HepG2 (cell line): Measurements from ENCODE around the gene NAA15. TPM values are rescaled to one million over a fixed set of nuclear protein-coding genes. Genes with fewer than 3 reads are reported as not detected.

Experiments used
- ATAC-seq: fragments of 200-7000 bp; cut with Tn5 transposase; 3 replicates; pipeline ENCODE4 v1.9.1; 2020; ENCODE audit warnings: mild to moderate bottlenecking, moderate library complexity
- BruUV-seq: library from RNA; stranded (reverse); fragments of 400-500 nt; replicated peaks from 2 replicates; lab custom pipeline; 2021; lab: Mats Ljungman, UMichigan
- CTCF ChIA-PET: fragments of 300-600 bp; formaldehyde crosslinking; extraction: SDS; loops from one replicate; lab custom pipeline; 2021; ENCODE audit warnings: low total read pairs, inconsistent platforms, low intra/inter-chr PET ratio; lab: Yijun Ruan, JAX
- POLR2A ChIA-PET: fragments of 350-600 bp; sonication (Branson Sonifier 250); formaldehyde crosslinking; loops from one replicate; lab custom pipeline; 2020; ENCODE audit warnings: antibody characterized with exemption, inconsistent platforms; lab: Yijun Ruan, JAX
- DNase-seq: peaks from one replicate; pipeline ENCODE4 v3.0.0-alpha.2; 2015; ENCODE audit warnings: low spot score
- FAIRE-seq: peaks from 3 replicates; lab custom pipeline; 2011; peaks lifted over from hg19 to GRCh38; lab: Jason Lieb, UNC
- H2AFZ ChIP-seq: one replicate; pipeline ENCODE4 v1.6.1; 2011; ENCODE audit warnings: low read length, inconsistent platforms
- H3K27ac ChIP-seq: fragments of 300-600 bp; 3 replicates; pipeline ENCODE4 v1.8.0; 2011; ENCODE audit warnings: mixed run types, mild to moderate bottlenecking, mixed read lengths, low read length, inconsistent platforms; ENCODE audit not compliant: insufficient read depth; ENCODE audit errors: extremely low read length
- H3K27me3 ChIP-seq, 2 experiments: fragments of 200-600 bp in 1 of 2; 2 replicates in 1 of 2; 3 replicates in 1 of 2; pipeline versions ENCODE4 v1.6.0 to v1.8.0; 2011; ENCODE audit warnings: low read length in 2 of 2, mild to moderate bottlenecking in 2 of 2, moderate library complexity in 2 of 2, inconsistent platforms in 1 of 2; ENCODE audit not compliant: insufficient read depth in 2 of 2, control insufficient read depth in 1 of 2
- H3K36me3 ChIP-seq, 2 experiments: fragments of 200-600 bp in 1 of 2; replicated peaks in 1 of 2; 2 replicates in 1 of 2; 3 replicates in 1 of 2; pipeline versions ENCODE4 v1.5.1 to v1.8.0; 2011; ENCODE audit warnings: low read length in 2 of 2, inconsistent platforms in 1 of 2; ENCODE audit not compliant: insufficient read depth in 2 of 2, control insufficient read depth in 1 of 2
- H3K4me1 ChIP-seq: 2 replicates; pipeline ENCODE4 v1.5.1; 2012; ENCODE audit warnings: low read length, inconsistent platforms; ENCODE audit not compliant: insufficient read depth
- H3K4me2 ChIP-seq: 2 replicates; pipeline ENCODE4 v1.6.0; 2011; ENCODE audit warnings: low read depth, low read length, inconsistent platforms
- H3K4me3 ChIP-seq, 3 experiments: fragments of 200-600 bp in 1 of 3; sonication (generic), shearing (Covaris generic) in 1 of 3; replicated peaks in 1 of 3; 2 replicates each; pipeline ENCODE4 v1.5.1; 2011 to 2016; ENCODE audit warnings: low read length in 3 of 3, inconsistent platforms in 2 of 3, low read depth in 2 of 3, mild to moderate bottlenecking in 2 of 3, control low read depth in 1 of 3, mixed read lengths in 1 of 3; ENCODE audit not compliant: insufficient read depth in 1 of 3
- H3K79me2 ChIP-seq: one replicate; pipeline ENCODE4 v1.6.1; 2011; ENCODE audit warnings: low read length, inconsistent platforms; ENCODE audit not compliant: insufficient read depth
- H3K9ac ChIP-seq: 2 replicates; pipeline ENCODE4 v1.6.0; 2011; ENCODE audit warnings: mild to moderate bottlenecking, low read depth, low read length, inconsistent platforms; ENCODE audit not compliant: insufficient read depth
- H3K9me3 ChIP-seq: 2 replicates; pipeline ENCODE4 v1.5.1; 2012; ENCODE audit warnings: mild to moderate bottlenecking, low read length
- H4K20me1 ChIP-seq: 2 replicates; pipeline ENCODE4 v1.6.0; 2011; ENCODE audit warnings: inconsistent platforms, mild to moderate bottlenecking, low read length, moderate library complexity; ENCODE audit not compliant: insufficient read depth
- BRCA1 ChIP-seq: sonication (generic); formaldehyde crosslinking; IDR thresholded peaks from 2 replicates; pipeline ENCODE4 v1.4.0; 2020; ENCODE audit warnings: missing genetic modification reagents
- MAFF ChIP-seq: IDR thresholded peaks from 2 replicates; pipeline ENCODE4 v1.6.1; 2011; ENCODE audit warnings: low read depth, low read length, improper control_type of control experiment
- MAFK ChIP-seq, 2 experiments: IDR thresholded peaks in 1 of 2; conservative IDR thresholded peaks in 1 of 2; 2 replicates each; pipeline ENCODE4 v1.6.1; 2011; ENCODE audit warnings: improper control_type of control experiment in 2 of 2, low read length in 2 of 2
- RFX1 ChIP-seq: fragments of 450-650 bp; IDR thresholded peaks from 2 replicates; pipeline ENCODE4 v1.6.1; 2017
- SIX4 ChIP-seq: sonication (generic); formaldehyde crosslinking; IDR thresholded peaks from 2 replicates; pipeline ENCODE4 v1.4.0; 2020; ENCODE audit warnings: missing genetic modification reagents
- ZNF121 ChIP-seq: sonication (generic); formaldehyde crosslinking; IDR thresholded peaks from 2 replicates; pipeline ENCODE4 v1.5.0; 2020; ENCODE audit warnings: mild to moderate bottlenecking, missing genetic modification reagents
- WGBS: methylation state at CpG from one replicate; pipeline ENCODE4 v1.1.6; 2017; ENCODE audit warnings: low lambda C conversion rate; 5-methylcytosine and 5-hydroxymethylcytosine counted together
- in situ Hi-C: cut with HindIII; loops from 2 replicates; pipeline ENCODE4 v1.10.0; 2017; ENCODE audit warnings: low pct_unique_long_range_greater_than_20kb; ENCODE audit not compliant: extremely low pct_ligation_motif_present
- intact Hi-C: fragments of 100-400 bp; cut with micrococcal nuclease; formaldehyde crosslinking; loops from one replicate; pipeline ENCODE4 v1.10.0; 2022; ENCODE audit not compliant: unreplicated experiment
- polyA plus RNA-seq, 8 experiments: library from polyadenylated mRNA; depleted of rRNA in 3 of 8; stranded (reverse) in 7 of 8; unstranded in 1 of 8; fragments of >200 nt; fragmentation: Illumina TruSeq in 4 of 8; extraction: Trizol in 4 of 8; gene quantifications; 2 replicates each; pipeline versions ENCODE4 v1.2.1 to v1.2.3, GENCODE V29; 2011 to 2016; ENCODE audit warnings: low read depth in 4 of 8, missing spikeins in 1 of 8, mixed read lengths in 1 of 8; ENCODE audit not compliant: insufficient read depth in 1 of 8
- total RNA-seq, 5 experiments: library from RNA; depleted of rRNA; stranded (reverse); fragments of >200 nt; fragmentation: Illumina TruSeq; extraction: Trizol; gene quantifications; 2 replicates each; pipeline ENCODE4 v1.2.3, GENCODE V29; 2016; ENCODE audit warnings: low read depth in 1 of 5
- TF ChIP-seq, protein P1 (sequence below): sonication (generic); formaldehyde crosslinking; IDR thresholded peaks from 2 replicates; pipeline ENCODE4 v1.4.0; 2020; ENCODE audit warnings: mild to moderate bottlenecking, missing genetic modification reagents
- TF ChIP-seq, protein P2 (sequence below): sonication (generic); formaldehyde crosslinking; IDR thresholded peaks from 2 replicates; pipeline ENCODE4 v1.4.0; 2020; ENCODE audit warnings: missing genetic modification reagents, borderline replicate concordance

Gene NAA15
- total and polyA plus RNA-seq, 2 of the 13 experiments (the other 11 are each of a cell fraction or from before 2014, with no cell fraction given), result 6.2 to 50.2 TPM

- no peak overlapping the region for H3K4me2 ChIP-seq
- CTCF ChIA-PET, result interaction anchor here (1.5 kb wide), 1 partner anchor 67 kb away, joined by 5 read pairs; no protein-coding TSS in a partner anchor
- FAIRE-seq (no peak), DNase-seq (peak; percentile 13), ATAC-seq (no peak)
- POLR2A ChIA-PET, result interaction anchor here (1.4 to 3.4 kb wide), 2 partner anchors 120 to 266 kb away, joined by 6 to 22 read pairs; partner anchors contain the start of gene ELF2
- intact Hi-C loops (loop anchor here (5.0 kb wide), 1 partner anchor 265 kb away; no protein-coding TSS in a partner anchor), in situ Hi-C loops (loop anchor here (5.0 kb wide), 2 partner anchors 65 to 115 kb away; no protein-coding TSS in a partner anchor)
- no peaks in the 10 kb centered on the region for H3K9me3 ChIP-seq
- peaks cover 54% of the 10 kb centered on the region for H3K4me1 ChIP-seq
- no peak overlapping the region for H2AFZ ChIP-seq
- H4K20me1 ChIP-seq, result peaks cover 1% of the 10 kb centered on the region; the same call in 1 of the 2 replicates
- H3K27me3 ChIP-seq, result no peaks in the 10 kb centered on the region; a peak in 1 of 5 replicates
- WGBS, result 70% methylated on average over 2 of the region's 2 CpGs
- peaks cover 0 to 8% of the 10 kb centered on the region in 2 experiments; a peak in 2 of 5 replicates for H3K36me3 ChIP-seq
- BruUV-seq, result no TSS peak
- no peak overlapping the region for H3K27ac ChIP-seq
- TF ChIP-seq MAFF (peak; percentile 96), SIX4 (CRISPR knock-in tag) (no peak), ZNF121 (CRISPR knock-in tag) (no peak), MAFK (conservative IDR thresholded peaks at IDR 0.05 in 1 of 2, IDR thresholded peaks at IDR 0.05 in 1 of 2; ENCODE audit: low read length in 2 of 2) (peak; percentile 94 to 96), BRCA1 (CRISPR knock-in tag) (no peak), RFX1 (no peak)
- TF ChIP-seq, protein P1, sequence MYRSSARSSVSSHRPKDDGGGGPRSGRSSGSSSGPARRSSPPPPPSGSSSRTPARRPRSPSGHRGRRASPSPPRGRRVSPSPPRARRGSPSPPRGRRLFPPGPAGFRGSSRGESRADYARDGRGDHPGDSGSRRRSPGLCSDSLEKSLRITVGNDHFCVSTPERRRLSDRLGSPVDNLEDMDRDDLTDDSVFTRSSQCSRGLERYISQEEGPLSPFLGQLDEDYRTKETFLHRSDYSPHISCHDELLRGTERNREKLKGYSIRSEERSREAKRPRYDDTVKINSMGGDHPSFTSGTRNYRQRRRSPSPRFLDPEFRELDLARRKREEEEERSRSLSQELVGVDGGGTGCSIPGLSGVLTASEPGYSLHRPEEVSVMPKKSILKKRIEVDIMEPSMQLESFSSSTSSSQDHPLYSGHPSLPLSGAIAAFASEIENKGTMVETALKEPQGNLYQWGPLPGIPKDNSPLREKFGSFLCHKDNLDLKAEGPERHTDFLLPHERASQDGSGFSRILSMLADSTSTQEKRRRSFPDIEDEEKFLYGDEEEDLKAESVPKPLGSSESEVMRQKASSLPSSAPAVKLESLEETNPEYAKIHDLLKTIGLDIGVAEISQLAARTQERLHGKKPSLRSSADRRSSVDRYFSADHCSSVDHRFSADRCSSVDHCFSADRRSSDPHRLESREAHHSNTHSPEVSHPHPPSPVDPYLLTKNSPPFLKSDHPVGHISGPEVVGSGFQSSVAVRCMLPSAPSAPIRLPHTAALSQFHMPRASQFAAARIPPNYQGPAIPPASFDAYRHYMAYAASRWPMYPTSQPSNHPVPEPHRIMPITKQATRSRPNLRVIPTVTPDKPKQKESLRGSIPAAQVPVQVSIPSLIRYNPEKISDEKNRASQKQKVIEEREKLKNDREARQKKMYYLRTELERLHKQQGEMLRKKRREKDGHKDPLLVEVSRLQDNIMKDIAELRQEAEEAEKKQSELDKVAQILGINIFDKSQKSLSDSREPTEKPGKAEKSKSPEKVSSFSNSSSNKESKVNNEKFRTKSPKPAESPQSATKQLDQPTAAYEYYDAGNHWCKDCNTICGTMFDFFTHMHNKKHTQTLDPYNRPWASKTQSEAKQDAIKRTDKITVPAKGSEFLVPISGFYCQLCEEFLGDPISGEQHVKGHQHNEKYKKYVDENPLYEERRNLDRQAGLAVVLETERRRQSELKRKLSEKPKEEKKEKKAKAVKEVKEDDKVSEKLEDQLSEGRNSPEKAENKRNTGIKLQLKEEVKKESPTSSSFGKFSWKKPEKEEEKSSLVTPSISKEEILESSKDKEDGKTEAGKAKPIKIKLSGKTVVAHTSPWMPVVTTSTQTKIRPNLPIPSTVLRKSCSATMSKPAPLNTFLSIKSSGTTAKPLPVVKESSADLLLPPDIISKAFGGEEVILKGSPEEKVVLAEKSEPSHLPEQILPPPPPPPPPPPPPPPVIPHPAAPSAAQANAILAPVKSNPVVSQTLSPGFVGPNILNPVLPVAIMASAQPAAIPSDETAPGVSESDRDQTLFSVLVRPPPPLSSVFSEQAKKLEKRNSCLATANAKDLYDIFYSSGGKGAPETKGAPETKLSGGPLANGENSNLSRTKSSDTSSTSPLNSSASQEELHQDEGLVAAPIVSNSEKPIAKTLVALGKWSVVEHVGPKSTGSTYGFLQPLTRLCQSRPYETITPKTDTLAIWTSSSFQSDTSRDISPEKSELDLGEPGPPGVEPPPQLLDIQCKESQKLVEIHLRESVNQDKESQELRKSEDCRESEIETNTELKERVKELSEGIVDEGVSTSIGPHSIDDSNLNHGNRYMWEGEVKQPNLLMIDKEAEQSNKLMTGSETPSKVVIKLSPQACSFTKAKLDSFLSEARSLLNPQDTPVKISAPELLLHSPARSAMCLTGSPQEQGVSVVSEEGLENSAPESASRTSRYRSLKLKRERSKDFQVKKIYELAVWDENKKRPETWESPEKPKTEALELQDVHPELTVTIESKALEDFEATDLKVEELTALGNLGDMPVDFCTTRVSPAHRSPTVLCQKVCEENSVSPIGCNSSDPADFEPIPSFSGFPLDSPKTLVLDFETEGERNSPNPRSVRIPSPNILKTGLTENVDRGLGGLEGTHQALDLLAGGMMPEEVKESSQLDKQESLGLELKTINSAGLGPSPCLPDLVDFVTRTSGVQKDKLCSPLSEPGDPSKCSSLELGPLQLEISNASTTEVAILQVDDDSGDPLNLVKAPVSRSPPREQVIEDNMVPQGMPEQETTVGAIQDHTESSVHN (CRISPR knock-in tag), result no peak
- TF ChIP-seq, protein P2, sequence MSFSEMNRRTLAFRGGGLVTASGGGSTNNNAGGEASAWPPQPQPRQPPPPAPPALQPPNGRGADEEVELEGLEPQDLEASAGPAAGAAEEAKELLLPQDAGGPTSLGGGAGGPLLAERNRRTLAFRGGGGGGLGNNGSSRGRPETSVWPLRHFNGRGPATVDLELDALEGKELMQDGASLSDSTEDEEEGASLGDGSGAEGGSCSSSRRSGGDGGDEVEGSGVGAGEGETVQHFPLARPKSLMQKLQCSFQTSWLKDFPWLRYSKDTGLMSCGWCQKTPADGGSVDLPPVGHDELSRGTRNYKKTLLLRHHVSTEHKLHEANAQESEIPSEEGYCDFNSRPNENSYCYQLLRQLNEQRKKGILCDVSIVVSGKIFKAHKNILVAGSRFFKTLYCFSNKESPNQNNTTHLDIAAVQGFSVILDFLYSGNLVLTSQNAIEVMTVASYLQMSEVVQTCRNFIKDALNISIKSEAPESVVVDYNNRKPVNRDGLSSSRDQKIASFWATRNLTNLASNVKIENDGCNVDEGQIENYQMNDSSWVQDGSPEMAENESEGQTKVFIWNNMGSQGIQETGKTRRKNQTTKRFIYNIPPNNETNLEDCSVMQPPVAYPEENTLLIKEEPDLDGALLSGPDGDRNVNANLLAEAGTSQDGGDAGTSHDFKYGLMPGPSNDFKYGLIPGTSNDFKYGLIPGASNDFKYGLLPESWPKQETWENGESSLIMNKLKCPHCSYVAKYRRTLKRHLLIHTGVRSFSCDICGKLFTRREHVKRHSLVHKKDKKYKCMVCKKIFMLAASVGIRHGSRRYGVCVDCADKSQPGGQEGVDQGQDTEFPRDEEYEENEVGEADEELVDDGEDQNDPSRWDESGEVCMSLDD (CRISPR knock-in tag), result no peak
- no peak overlapping the region for H3K4me3 ChIP-seq
- H3K79me2 ChIP-seq, result peaks cover 36% of the 10 kb centered on the region
- no peak overlapping the region for H3K9ac ChIP-seq
Observed at GRCh38 chr4:139297001-139297410, 4.3 kb upstream of the NAA15 start.
